Measurements from ENCODE around the gene LAMTOR3. TPM values are rescaled to one million over a fixed set of nuclear protein-coding genes. Genes with fewer than 3 reads are reported as not detected.

The LAMTOR3 gene
- polyA plus RNA-seq, 1 experiment = 66.3 TPM

DNA sequence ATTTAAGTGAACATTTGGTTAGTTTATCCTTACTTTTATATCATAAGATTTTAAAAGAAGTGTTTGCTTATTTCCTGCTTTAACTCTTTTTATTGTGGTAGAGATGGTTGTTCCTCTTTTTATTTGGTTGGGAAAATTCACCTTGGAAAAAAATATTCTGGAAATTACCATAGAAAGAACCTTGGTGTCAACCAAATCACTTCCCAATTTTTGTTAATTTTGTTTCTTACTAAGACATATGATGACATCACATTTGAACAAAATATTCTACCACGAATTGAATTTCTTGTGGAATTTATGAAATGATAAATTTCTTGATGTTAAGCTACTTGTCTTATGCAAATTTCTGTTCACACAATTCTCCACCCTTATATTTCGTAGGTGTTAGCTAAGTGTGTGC, 33.7 kb downstream of the LAMTOR3 start:
- Histone ChIP-seq H3K27ac (ENCODE audit: low read depth, low read length) (no peak overlapping the region), H3K4me3 (ENCODE audit: low read depth, low read length) (no peak overlapping the region), H3K9me3 (ENCODE audit: control insufficient read depth, insufficient read depth, low read length) (no peaks in the 10 kb centered on the region), H3K27me3 (ENCODE audit: control insufficient read depth, insufficient read depth, low read length) (peaks cover 12% of the 10 kb centered on the region)
- DNase-seq (ENCODE audit: low read depth, low spot score) = no peak
- CTCF ChIA-PET = interaction anchor here (1.3 kb wide), 1 partner anchor 52 kb away, joined by 3 read pairs; no protein-coding TSS in a partner anchor
- POLR2A ChIA-PET = no interaction called here
- TF ChIP-seq, protein P1, sequence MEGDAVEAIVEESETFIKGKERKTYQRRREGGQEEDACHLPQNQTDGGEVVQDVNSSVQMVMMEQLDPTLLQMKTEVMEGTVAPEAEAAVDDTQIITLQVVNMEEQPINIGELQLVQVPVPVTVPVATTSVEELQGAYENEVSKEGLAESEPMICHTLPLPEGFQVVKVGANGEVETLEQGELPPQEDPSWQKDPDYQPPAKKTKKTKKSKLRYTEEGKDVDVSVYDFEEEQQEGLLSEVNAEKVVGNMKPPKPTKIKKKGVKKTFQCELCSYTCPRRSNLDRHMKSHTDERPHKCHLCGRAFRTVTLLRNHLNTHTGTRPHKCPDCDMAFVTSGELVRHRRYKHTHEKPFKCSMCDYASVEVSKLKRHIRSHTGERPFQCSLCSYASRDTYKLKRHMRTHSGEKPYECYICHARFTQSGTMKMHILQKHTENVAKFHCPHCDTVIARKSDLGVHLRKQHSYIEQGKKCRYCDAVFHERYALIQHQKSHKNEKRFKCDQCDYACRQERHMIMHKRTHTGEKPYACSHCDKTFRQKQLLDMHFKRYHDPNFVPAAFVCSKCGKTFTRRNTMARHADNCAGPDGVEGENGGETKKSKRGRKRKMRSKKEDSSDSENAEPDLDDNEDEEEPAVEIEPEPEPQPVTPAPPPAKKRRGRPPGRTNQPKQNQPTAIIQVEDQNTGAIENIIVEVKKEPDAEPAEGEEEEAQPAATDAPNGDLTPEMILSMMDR (IDR thresholded peaks at IDR 0.05; ENCODE audit: low read depth, low read length) = no peak

- no peak overlapping the region for H3K4me3 ChIP-seq (ENCODE audit: low read depth, low read length)
- DNase-seq (ENCODE audit: low read depth, low spot score) = no peak
- CTCF ChIA-PET = no interaction called here
- POLR2A ChIA-PET = no interaction called here
- no peaks in the 10 kb centered on the region for H3K9me3 ChIP-seq (ENCODE audit: control insufficient read depth, insufficient read depth, low read length)
- TF ChIP-seq, protein P1 (IDR thresholded peaks at IDR 0.05; ENCODE audit: low read depth, low read length) = no peak
- peaks cover 10% of the 10 kb centered on the region for H3K27me3 ChIP-seq (ENCODE audit: control insufficient read depth, insufficient read depth, low read length)
- H3K27ac ChIP-seq (ENCODE audit: low read depth, low read length) = no peak overlapping the region
These were observed 34.6 kb downstream of the LAMTOR3 start for GRCh38 chr4:99859618-99860017.

- TF ChIP-seq, protein P1 (IDR thresholded peaks at IDR 0.05; ENCODE audit: low read depth, low read length) = no peak
- CTCF ChIA-PET = interaction anchor here (0.5 kb wide), 1 partner anchor 323 kb away, joined by 3 read pairs; no protein-coding TSS in a partner anchor
- DNase-seq (ENCODE audit: low read depth, low spot score) = no peak
- H3K9me3 ChIP-seq (ENCODE audit: control insufficient read depth, insufficient read depth, low read length) = no peaks in the 10 kb centered on the region
- H3K27ac ChIP-seq (ENCODE audit: low read depth, low read length) = no peak overlapping the region
- H3K27me3 ChIP-seq (ENCODE audit: control insufficient read depth, insufficient read depth, low read length) = peaks cover 12% of the 10 kb centered on the region
- H3K4me3 ChIP-seq (ENCODE audit: low read depth, low read length) = no peak overlapping the region
- POLR2A ChIA-PET = no interaction called here
These were observed 36.9 kb downstream of the LAMTOR3 start for GRCh38 chr4:99857307-99857706.

DNA sequence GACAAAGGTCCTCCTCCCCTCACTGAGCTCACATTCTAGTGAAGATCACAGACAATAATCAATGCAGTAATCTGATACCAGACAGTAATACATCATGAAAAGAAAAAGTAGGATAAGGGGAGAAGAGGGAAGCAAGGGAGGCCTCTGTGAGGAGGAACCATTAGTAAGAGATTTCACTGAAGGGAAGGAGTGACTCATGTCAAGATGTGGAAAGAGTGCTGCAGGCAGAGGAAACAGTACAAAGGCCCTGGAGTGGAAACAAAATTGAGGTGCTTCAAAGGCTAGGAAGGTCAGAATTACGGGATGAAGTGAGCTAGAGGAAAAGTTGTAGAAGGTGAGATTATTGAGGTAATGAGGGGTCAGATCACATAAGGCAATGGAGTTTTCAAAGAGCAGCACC, 38.1 kb downstream of the LAMTOR3 start:
- DNase-seq (ENCODE audit: low read depth, low spot score) = no peak
- POLR2A ChIA-PET = no interaction called here

DNA sequence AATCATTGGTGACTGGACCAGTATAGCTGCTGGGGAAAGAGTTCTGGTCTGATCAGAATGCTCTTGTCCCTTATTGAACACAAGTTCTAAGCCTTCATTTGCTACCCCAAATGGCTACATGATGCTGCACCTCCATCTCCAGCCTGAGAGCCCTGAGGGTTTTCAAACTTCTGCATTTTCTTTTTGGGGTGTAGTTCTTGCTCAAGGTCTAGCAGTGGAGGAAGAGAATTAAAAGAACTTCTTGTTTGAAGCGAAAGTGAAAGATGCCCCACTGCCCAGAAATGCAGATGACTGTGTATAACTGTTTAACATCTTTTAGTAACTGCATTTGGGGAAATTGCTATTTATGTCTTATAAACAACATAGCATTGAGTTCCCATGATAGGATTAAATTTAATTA, 38.5 kb downstream of the LAMTOR3 start:
- ChIA-PET POLR2A (no interaction called here), CTCF (no interaction called here)
- DNase-seq (ENCODE audit: low read depth, low spot score) = no peak
- TF ChIP-seq, protein P1 (IDR thresholded peaks at IDR 0.05; ENCODE audit: low read depth, low read length) = no peak
- Histone ChIP-seq H3K27me3 (ENCODE audit: control insufficient read depth, insufficient read depth, low read length) (peaks cover 5% of the 10 kb centered on the region), H3K9me3 (ENCODE audit: control insufficient read depth, insufficient read depth, low read length) (no peaks in the 10 kb centered on the region), H3K4me3 (ENCODE audit: low read depth, low read length) (no peak overlapping the region), H3K27ac (ENCODE audit: low read depth, low read length) (no peak overlapping the region)

More for the DNA sequence above, 38.1 kb downstream of the LAMTOR3 start:
- Histone ChIP-seq H3K4me3 (ENCODE audit: low read depth, low read length) (no peak overlapping the region), H3K27ac (ENCODE audit: low read depth, low read length) (no peak overlapping the region), H3K27me3 (ENCODE audit: control insufficient read depth, insufficient read depth, low read length) (peaks cover 5% of the 10 kb centered on the region), H3K9me3 (ENCODE audit: control insufficient read depth, insufficient read depth, low read length) (no peaks in the 10 kb centered on the region)
- CTCF ChIA-PET = no interaction called here
- TF ChIP-seq, protein P1 (IDR thresholded peaks at IDR 0.05; ENCODE audit: low read depth, low read length) = no peak
